Stimulated activated CD8-positive, alpha-beta memory T cell treated with anti-CD3 and anti-CD28 coated beads, Interleukin-7, amount 100 ng/mL, for 4 hours (primary cell): ENCODE measurements around the gene EGLN3.
A peak's percentile ranks its signal among the peaks of the same experiment; 100 is the strongest.
"Not testable (repeated sequence)": the region's sequence is repeated elsewhere in the genome, so short reads cannot be mapped to it uniquely, and the experiment has no call there.

Experiments
- DNase-seq, 2 donors: peaks; one replicate each; pipeline ENCODE4 v3.0.0-alpha.2; 2020; ENCODE audit warnings: low read depth in 2 of 2

The EGLN3 gene

GRCh38 chr14:33950320-33951182 is at the start of gene EGLN3:
TSS of gene EGLN3 (minus strand) at chr14:33951074. CDS start at chr14:33950752, 322 bp downstream.
- DNase-seq, result peak in 1 of 2 donors; percentile 31

- no peak for DNase-seq
Measured at GRCh38 chr14:34000396-34000795, 49.5 kb upstream of the EGLN3 start.

- no peak for DNase-seq
Measured at GRCh38 chr14:33999771-34000291, 49.0 kb upstream of the EGLN3 start.

- no peak for DNase-seq
Measured at GRCh38 chr14:33997611-33998010, 46.7 kb upstream of the EGLN3 start.

- DNase-seq, result no peak
Measured at GRCh38 chr14:33996462-33996861, 45.6 kb upstream of the EGLN3 start.

GRCh38 chr14:33993246-33993645 is 42.4 kb upstream of the EGLN3 start:
- DNase-seq, result no peak

GRCh38 chr14:33992274-33993007 is 41.6 kb upstream of the EGLN3 start:
- DNase-seq, result no peak

GRCh38 chr14:33990790-33991189 is 39.9 kb upstream of the EGLN3 start:
- no peak for DNase-seq

GRCh38 chr14:33987565-33988080 is 36.7 kb upstream of the EGLN3 start:
- no peak for DNase-seq

- DNase-seq, result no peak
Measured at GRCh38 chr14:33986804-33987203, 35.9 kb upstream of the EGLN3 start.

GRCh38 chr14:33985242-33985641 is 34.4 kb upstream of the EGLN3 start:
- DNase-seq, result no peak

- DNase-seq, result no peak
Measured at GRCh38 chr14:33979613-33980276, 28.9 kb upstream of the EGLN3 start.

GRCh38 chr14:33978892-33979612 is 28.2 kb upstream of the EGLN3 start:
- DNase-seq, result no peak

GRCh38 chr14:33972583-33973081 is 21.8 kb upstream of the EGLN3 start:
- no peak for DNase-seq

GRCh38 chr14:33969846-33970245 is 19.0 kb upstream of the EGLN3 start:
- not testable (repeated sequence) for DNase-seq

GRCh38 chr14:33968722-33969121 is 17.8 kb upstream of the EGLN3 start:
- DNase-seq, result no peak

- no peak for DNase-seq
Measured at GRCh38 chr14:33967138-33967537, 16.3 kb upstream of the EGLN3 start.

- no peak for DNase-seq
Measured at GRCh38 chr14:33966276-33966675, 15.4 kb upstream of the EGLN3 start.

- DNase-seq, result no peak
Measured at GRCh38 chr14:33964599-33965317, 13.9 kb upstream of the EGLN3 start.

GRCh38 chr14:33963892-33964291 is 13.0 kb upstream of the EGLN3 start:
- DNase-seq, result no peak
